SK-N-SH (cell line): ENCODE results near the gene MAPK9.

Experiments
- EZH2phosphoT487 ChIP-seq: fragments of 200-600 bp; sonication (generic); IDR thresholded peaks from 2 replicates; pipeline ENCODE4 v1.6.1; 2017; ENCODE audit warnings: low read depth, mixed run types, mild to moderate bottlenecking, antibody characterized with exemption, moderate library complexity, borderline replicate concordance
- GABPA ChIP-seq: IDR thresholded peaks from 2 replicates; pipeline ENCODE4 v1.4.0; 2012; ENCODE audit warnings: low read depth, mild to moderate bottlenecking
- MXI1 ChIP-seq: IDR thresholded peaks from 2 replicates; pipeline ENCODE4 v1.6.1; 2012; ENCODE audit warnings: mild to moderate bottlenecking, low read depth, low read length, improper control_type of control experiment
- NRF1 ChIP-seq: IDR thresholded peaks from 2 replicates; pipeline ENCODE4 v1.6.1; 2012; ENCODE audit warnings: low read depth, mild to moderate bottlenecking, low read length
- POLR2AphosphoS5 ChIP-seq: IDR thresholded peaks from 2 replicates; pipeline ENCODE4 v1.6.1; 2012; ENCODE audit warnings: low read depth, low read length
- TF ChIP-seq, protein P1 (sequence below): fragments of 150-350 bp; IDR thresholded peaks from 2 replicates; pipeline ENCODE4 v1.6.1; 2017; ENCODE audit warnings: antibody characterized with exemption, low read length, low read depth, borderline replicate concordance
- TF ChIP-seq, protein P2 (sequence below): fragments of 150-350 bp; IDR thresholded peaks from 2 replicates; pipeline ENCODE4 v1.6.1; 2016; ENCODE audit warnings: mild to moderate bottlenecking, low read depth, low read length

DNA sequence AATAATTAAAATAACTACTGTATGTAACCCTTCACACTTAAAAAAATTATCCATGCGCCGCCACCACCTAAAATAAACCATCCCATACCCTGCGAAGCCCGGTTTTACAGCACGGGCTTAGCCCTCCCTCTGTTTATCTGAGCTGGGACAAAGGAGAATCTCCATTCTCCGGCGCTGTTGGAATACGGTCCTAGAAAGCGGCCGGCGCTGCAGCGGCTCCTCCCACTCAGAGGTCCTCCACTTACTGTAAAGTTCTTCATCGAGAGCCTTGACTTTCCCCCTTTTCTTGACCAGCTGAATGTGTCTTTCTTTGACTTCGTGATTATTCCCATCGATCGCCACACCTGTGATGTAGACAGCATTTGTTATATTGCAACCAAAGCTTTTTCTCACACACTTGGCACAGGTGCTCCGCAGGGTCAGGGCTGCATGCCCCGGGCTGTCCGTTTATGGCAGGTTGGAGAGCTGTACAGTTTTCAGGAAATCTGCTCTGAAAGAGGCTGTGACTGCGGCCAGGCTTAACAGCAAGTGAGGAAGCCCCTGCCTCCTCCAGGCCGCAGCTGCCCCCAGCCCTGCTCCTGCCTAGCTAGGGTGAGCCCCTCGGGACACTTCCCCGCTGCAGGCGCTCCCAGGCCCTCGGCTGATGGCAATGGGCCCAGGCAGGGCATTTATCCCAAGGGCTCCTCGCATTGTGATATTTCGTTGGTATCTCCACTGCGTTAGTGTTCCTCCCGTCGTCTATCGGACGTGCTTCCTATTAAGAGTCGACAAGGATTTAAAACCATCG, 44.5 kb upstream of the MAPK9 start:
- TF ChIP-seq, protein P1, sequence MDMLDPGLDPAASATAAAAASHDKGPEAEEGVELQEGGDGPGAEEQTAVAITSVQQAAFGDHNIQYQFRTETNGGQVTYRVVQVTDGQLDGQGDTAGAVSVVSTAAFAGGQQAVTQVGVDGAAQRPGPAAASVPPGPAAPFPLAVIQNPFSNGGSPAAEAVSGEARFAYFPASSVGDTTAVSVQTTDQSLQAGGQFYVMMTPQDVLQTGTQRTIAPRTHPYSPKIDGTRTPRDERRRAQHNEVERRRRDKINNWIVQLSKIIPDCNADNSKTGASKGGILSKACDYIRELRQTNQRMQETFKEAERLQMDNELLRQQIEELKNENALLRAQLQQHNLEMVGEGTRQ = no peak
- TF ChIP-seq GABPA (no peak), EZH2phosphoT487 (no peak), MXI1 (no peak), POLR2AphosphoS5 (no peak), NRF1 (no peak)
- TF ChIP-seq, protein P2, sequence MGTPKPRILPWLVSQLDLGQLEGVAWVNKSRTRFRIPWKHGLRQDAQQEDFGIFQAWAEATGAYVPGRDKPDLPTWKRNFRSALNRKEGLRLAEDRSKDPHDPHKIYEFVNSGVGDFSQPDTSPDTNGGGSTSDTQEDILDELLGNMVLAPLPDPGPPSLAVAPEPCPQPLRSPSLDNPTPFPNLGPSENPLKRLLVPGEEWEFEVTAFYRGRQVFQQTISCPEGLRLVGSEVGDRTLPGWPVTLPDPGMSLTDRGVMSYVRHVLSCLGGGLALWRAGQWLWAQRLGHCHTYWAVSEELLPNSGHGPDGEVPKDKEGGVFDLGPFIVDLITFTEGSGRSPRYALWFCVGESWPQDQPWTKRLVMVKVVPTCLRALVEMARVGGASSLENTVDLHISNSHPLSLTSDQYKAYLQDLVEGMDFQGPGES = no peak
